K562 (cell line): Measurements from ENCODE around the gene B4GALNT4. TPM values are rescaled to one million over a fixed set of nuclear protein-coding genes. Genes with fewer than 3 reads are reported as not detected.

ENCODE experiments used
- ATAC-seq: fragments of 200-7000 bp; cut with Tn5 transposase; 3 replicates; pipeline ENCODE4 v1.9.1; 2020; ENCODE audit warnings: moderate library complexity
- BruUV-seq: library from RNA; stranded (reverse); fragments of 400-500 nt; replicated peaks from 2 replicates; lab custom pipeline; 2021; lab: Mats Ljungman, UMichigan
- CTCF ChIA-PET: fragments of 300-600 bp; formaldehyde crosslinking; extraction: SDS; loops from one replicate; lab custom pipeline; 2021; ENCODE audit warnings: low intra/inter-chr PET ratio; lab: Yijun Ruan, JAX
- POLR2A ChIA-PET: fragments of 300-600, 350-650 bp; sonication (Branson Sonifier 250); formaldehyde crosslinking; extraction: SDS; loops from one replicate; lab custom pipeline; 2021; ENCODE audit warnings: antibody characterized with exemption, inconsistent platforms; lab: Yijun Ruan, JAX
- DNase-seq, 4 experiments: peaks; one replicate each; pipeline versions ENCODE4 v3.0.0 to v3.0.0-alpha.2; 2011 to 2018; ENCODE audit warnings: low spot score in 3 of 4, mixed read lengths in 3 of 4; ENCODE audit errors: extremely low read depth in 1 of 4
- FAIRE-seq: peaks from 2 replicates; lab custom pipeline; 2011; peaks lifted over from hg19 to GRCh38; lab: Jason Lieb, UNC
- H2AFZ ChIP-seq: 2 replicates; pipeline ENCODE4 v1.6.0; 2011; ENCODE audit warnings: low read depth, low read length, control low read depth, inconsistent platforms
- H3K27ac ChIP-seq: fragments of 200-600 bp; 3 replicates; pipeline ENCODE4 v1.8.0; 2011; ENCODE audit warnings: low read depth, mild to moderate bottlenecking, control low read depth, inconsistent platforms, low read length, moderate library complexity, mixed read lengths; ENCODE audit errors: extremely low read depth
- H3K27me3 ChIP-seq, 2 experiments: fragments of 300-600 bp in 1 of 2; 2 replicates in 1 of 2; 3 replicates in 1 of 2; pipeline versions ENCODE4 v1.6.0 to v1.8.0; 2011; ENCODE audit warnings: inconsistent platforms in 2 of 2, low read length in 2 of 2, mild to moderate bottlenecking in 1 of 2, mixed read lengths in 1 of 2, moderate library complexity in 1 of 2; ENCODE audit not compliant: control insufficient read depth in 2 of 2, insufficient read depth in 2 of 2
- H3K36me3 ChIP-seq: fragments of 300-600 bp; 3 replicates; pipeline ENCODE4 v1.8.0; 2011; ENCODE audit warnings: mild to moderate bottlenecking, low read length, inconsistent platforms; ENCODE audit not compliant: control insufficient read depth, insufficient read depth
- H3K4me1 ChIP-seq, 2 experiments: fragments of 200-600 bp in 1 of 2; replicated peaks in 1 of 2; 2 replicates in 1 of 2; 3 replicates in 1 of 2; pipeline versions ENCODE4 v1.5.1 to v1.8.0; 2011; ENCODE audit warnings: inconsistent platforms in 2 of 2, low read length in 2 of 2, mild to moderate bottlenecking in 1 of 2, mixed read lengths in 1 of 2, moderate library complexity in 1 of 2; ENCODE audit not compliant: control insufficient read depth in 2 of 2, insufficient read depth in 2 of 2
- H3K4me2 ChIP-seq: 2 replicates; pipeline ENCODE4 v1.6.1; 2011; ENCODE audit warnings: low read length, control low read depth, inconsistent platforms, mixed read lengths; ENCODE audit not compliant: insufficient read depth
- H3K4me3 ChIP-seq: fragments of 200-600 bp; sonication (generic), shearing (Covaris generic); 2 replicates; pipeline ENCODE4 v1.5.1; 2016; ENCODE audit warnings: control low read depth, inconsistent platforms
- H3K79me2 ChIP-seq: fragments of 200-600 bp; 3 replicates; pipeline ENCODE4 v1.8.0; 2011; ENCODE audit warnings: low read length, inconsistent platforms; ENCODE audit not compliant: control insufficient read depth, insufficient read depth
- H3K9ac ChIP-seq, 2 experiments: 2 replicates each; pipeline versions ENCODE4 v1.6.0 to v1.6.1; 2011; ENCODE audit warnings: low read depth in 2 of 2, low read length in 2 of 2, control low read depth in 1 of 2, inconsistent platforms in 1 of 2, mild to moderate bottlenecking in 1 of 2, mixed read lengths in 1 of 2; ENCODE audit not compliant: insufficient read depth in 1 of 2
- H3K9me1 ChIP-seq: one replicate; pipeline ENCODE4 v1.6.0; 2011; ENCODE audit warnings: inconsistent platforms, mild to moderate bottlenecking, low read length, moderate library complexity; ENCODE audit not compliant: control insufficient read depth, insufficient read depth
- H3K9me3 ChIP-seq: replicated peaks from 2 replicates; pipeline ENCODE4 v1.5.1; 2011; ENCODE audit warnings: low read depth, low read length, inconsistent platforms; ENCODE audit not compliant: control insufficient read depth, insufficient read depth
- H4K20me1 ChIP-seq: replicated peaks from 2 replicates; pipeline ENCODE4 v1.6.1; 2011; ENCODE audit warnings: low read length, inconsistent platforms, mixed read lengths; ENCODE audit not compliant: control insufficient read depth, insufficient read depth
- ARID2 ChIP-seq: fragments of 450-650 bp; IDR thresholded peaks from 2 replicates; pipeline ENCODE4 v1.6.1; 2017; ENCODE audit warnings: antibody characterized with exemption, mild to moderate bottlenecking
- CBX8 ChIP-seq: fragments of 200-600 bp; sonication (generic); IDR thresholded peaks from 2 replicates; pipeline ENCODE4 v1.6.1; 2012; ENCODE audit warnings: borderline replicate concordance, mixed run types, low read depth, mild to moderate bottlenecking, moderate library complexity, mixed read lengths, low read length, control low read depth, inconsistent platforms; ENCODE audit not compliant: poor library complexity, severe bottlenecking; ENCODE audit errors: extremely low read depth
- E4F1 ChIP-seq: fragments of 250-450 bp; sonication (Bioruptor Pico); IDR thresholded peaks from 2 replicates; pipeline ENCODE4 v1.5.0; 2021; ENCODE audit warnings: mild to moderate bottlenecking, borderline replicate concordance
- GATAD2A ChIP-seq: fragments of 450-650 bp; IDR thresholded peaks from 2 replicates; pipeline ENCODE4 v1.6.1; 2017
- KDM5B ChIP-seq: fragments of 200-600 bp; sonication (generic); IDR thresholded peaks from 2 replicates; pipeline ENCODE4 v1.6.1; 2012; ENCODE audit warnings: low read depth, mild to moderate bottlenecking, moderate library complexity, low read length, control low read depth, inconsistent platforms; ENCODE audit not compliant: insufficient replicate concordance
- NR2C2 ChIP-seq, 2 experiments: fragments of 200-800 bp in 1 of 2; sonication (Bioruptor generic) in 1 of 2; sonication (generic) in 1 of 2; formaldehyde crosslinking in 1 of 2; IDR thresholded peaks; 2 replicates each; pipeline versions ENCODE4 v1.6.1 to v1.8.0; 2016 to 2022; ENCODE audit warnings: mild to moderate bottlenecking in 1 of 2, missing compliant biosample characterization in 1 of 2, missing genetic modification characterization in 1 of 2, missing genetic modification reagents in 1 of 2
- RAD21 ChIP-seq, 2 experiments: fragments of 250-450 bp in 1 of 2; fragments of 450-650 bp in 1 of 2; sonication (Bioruptor Pico) in 1 of 2; formaldehyde crosslinking in 1 of 2; IDR thresholded peaks in 1 of 2; conservative IDR thresholded peaks in 1 of 2; 2 replicates each; pipeline versions ENCODE4 v1.4.0 to v1.8.0; 2020 to 2022; ENCODE audit warnings: mild to moderate bottlenecking in 2 of 2, moderate library complexity in 1 of 2
- TFE3 ChIP-seq: fragments of 450-650 bp; formaldehyde crosslinking; IDR thresholded peaks from 2 replicates; pipeline ENCODE4 v1.4.0; 2020; ENCODE audit warnings: mild to moderate bottlenecking, mixed read lengths
- THRAP3 ChIP-seq: fragments of 450-650 bp; IDR thresholded peaks from 2 replicates; pipeline ENCODE4 v1.6.1; 2016; ENCODE audit warnings: mild to moderate bottlenecking, inconsistent platforms, borderline replicate concordance
- XRCC4 ChIP-seq: IDR thresholded peaks from one replicate; pipeline ENCODE4 v1.6.1; 2011; ENCODE audit not compliant: insufficient read depth, insufficient read length; ENCODE audit errors: extremely low read depth
- ZNF445 ChIP-seq: fragments of 250-450 bp; sonication (Bioruptor Pico); IDR thresholded peaks from 2 replicates; pipeline ENCODE4 v1.4.0; 2020; ENCODE audit warnings: low read depth, mild to moderate bottlenecking, moderate library complexity
- ZNF589 ChIP-seq: fragments of 200-800 bp; sonication (Bioruptor generic); IDR thresholded peaks from 2 replicates; pipeline ENCODE4 v1.6.1; 2016; ENCODE audit warnings: low read depth, missing genetic modification characterization, missing compliant biosample characterization
- ZNF76 ChIP-seq: fragments of 250-450 bp; sonication (Bioruptor Pico); IDR thresholded peaks from 2 replicates; pipeline ENCODE4 v1.4.0; 2020; ENCODE audit warnings: mild to moderate bottlenecking, moderate library complexity, borderline replicate concordance
- WGBS: fragments of 100-300 bp; shearing (Covaris generic); methylation state at CpG from one replicate; pipeline ENCODE4 v1.1.6; 2016; ENCODE audit warnings: low coverage, mixed read lengths; ENCODE audit not compliant: insufficient coverage; ENCODE audit errors: missing lambda C conversion rate; 5-methylcytosine and 5-hydroxymethylcytosine counted together
- in situ Hi-C: fragments of 300-500 bp; cut with MboI; formaldehyde crosslinking; loops from 4 replicates; pipeline ENCODE4 v1.15.0; 2018; ENCODE audit warnings: inconsistent platforms, mixed read lengths
- intact Hi-C: fragments of 100-400 bp; cut with micrococcal nuclease; formaldehyde crosslinking; loops from 2 replicates; pipeline ENCODE4 v1.14.2; 2022
- polyA plus RNA-seq, 8 experiments: library from polyadenylated mRNA; depleted of rRNA in 4 of 8; stranded (reverse) in 5 of 8; unstranded in 3 of 8; fragments of >200 nt; fragmentation: Nextera tagmentation in 2 of 8; fragmentation: Illumina TruSeq in 1 of 8; extraction: Ambion mirVana in 2 of 8; extraction: Trizol in 1 of 8; gene quantifications; 2 replicates each; pipeline versions ENCODE4 v1.2.1 to v1.2.3, GENCODE V29; 2011 to 2014; ENCODE audit warnings: inconsistent platforms in 1 of 8, missing spikeins in 1 of 8
- total RNA-seq, 7 experiments: library from RNA; depleted of rRNA in 6 of 7; stranded (reverse); fragments of >200 nt in 6 of 7; fragmentation: Illumina TruSeq in 2 of 7; extraction: Trizol in 2 of 7; gene quantifications; 2 replicates each; pipeline versions ENCODE4 v1.2.1 to v1.2.3, GENCODE V29; 2011 to 2021; ENCODE audit warnings: low replicate concordance in 1 of 7

B4GALNT4 gene
- total and polyA plus RNA-seq, 9 of the 15 experiments (the other 6 are each of a cell fraction or from before 2014, with no cell fraction given), result 0.20 to 37.1 (median 10.8) TPM; not detected in 1

GRCh38 chr11:412641-413119 lies 43.4 kb downstream of the B4GALNT4 start:
- TF ChIP-seq KDM5B (no peak), ZNF445 (no peak), GATAD2A (no peak), ZNF589 (CRISPR knock-in tag) (no peak), TFE3 (CRISPR knock-in tag) (no peak), THRAP3 (no peak), NR2C2 (CRISPR knock-in tag; IDR thresholded peaks at IDR 0.05) (no peak), NR2C2 (tag; IDR thresholded peaks at IDR 0.05) (no peak), ARID2 (no peak), CBX8 (no peak), ZNF76 (CRISPR knock-in tag) (no peak), E4F1 (no peak), XRCC4 (no peak), RAD21 (CRISPR knock-in tag; conservative IDR thresholded peaks at IDR 0.05 in 1 of 2, IDR thresholded peaks at IDR 0.05 in 1 of 2) (no peak)
- H3K9ac ChIP-seq, result no peak overlapping the region
- no peaks in the 10 kb centered on the region for H3K9me1 ChIP-seq
- H3K27me3 ChIP-seq, result no peaks in the 10 kb centered on the region
- intact Hi-C loops (no loop called here), in situ Hi-C loops (no loop called here)
- WGBS, result 31% methylated on average over 12 of the region's 15 CpGs
- FAIRE-seq, result no peak
- no peaks in the 10 kb centered on the region for H3K9me3 ChIP-seq
- no peaks in the 10 kb centered on the region for H4K20me1 ChIP-seq
- CTCF ChIA-PET, result no interaction called here
- no peaks in the 10 kb centered on the region for H3K79me2 ChIP-seq
- no peak overlapping the region for H3K27ac ChIP-seq
- POLR2A ChIA-PET, result interaction anchor here (0.6 kb wide), 1 partner anchor 90 kb away, joined by 4 read pairs; no protein-coding TSS in a partner anchor
- H2AFZ ChIP-seq, result no peak overlapping the region
- DNase-seq, result no peak
- H3K4me1 ChIP-seq, result peaks cover 7 to 57% of the 10 kb centered on the region in 2 experiments
- no peak for ATAC-seq
- H3K4me2 ChIP-seq, result no peak overlapping the region
- no peak overlapping the region for H3K4me3 ChIP-seq
- BruUV-seq, result no TSS peak
- H3K36me3 ChIP-seq, result no peaks in the 10 kb centered on the region
